ENCODE data around the gene KRTAP10-1.
A peak's percentile ranks its signal among the peaks of the same experiment; 100 is the strongest.
"Not testable (repeated sequence)": the region's sequence is repeated elsewhere in the genome, so short reads cannot be mapped to it uniquely, and the experiment has no call there.

Gene KRTAP10-1

DNA sequence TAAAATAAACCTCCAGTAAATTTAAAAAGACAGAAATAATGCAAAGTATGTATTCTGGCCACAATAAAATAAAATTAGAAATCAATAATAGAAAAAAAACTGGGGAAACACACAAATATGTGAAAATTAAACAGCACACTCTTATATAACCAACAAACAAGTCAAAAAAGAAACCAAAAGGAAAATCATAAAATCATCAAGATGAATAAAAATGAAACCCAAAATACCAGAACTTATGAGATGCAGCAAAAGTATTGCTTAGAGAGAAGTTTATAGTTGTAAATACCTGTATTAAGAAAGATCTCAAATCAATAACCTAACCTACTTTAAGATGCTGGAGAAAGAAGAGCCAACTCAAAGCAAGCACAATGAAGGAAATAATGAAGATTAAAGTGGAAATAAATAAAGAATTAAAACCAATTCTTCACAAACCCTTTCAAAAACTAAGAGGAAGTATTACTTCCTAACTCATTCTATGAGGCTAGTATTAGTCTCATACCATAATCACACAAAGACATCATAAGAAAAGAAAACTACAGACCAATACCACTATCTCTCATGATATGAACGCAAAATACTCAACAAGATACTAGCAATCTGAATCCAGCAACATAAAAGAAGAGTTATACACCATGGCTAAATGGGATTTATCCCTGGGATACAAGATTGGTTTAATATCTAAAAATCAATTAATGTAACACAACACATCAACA, 25.0 kb upstream of the KRTAP10-1 start:
- H3K9me3 Mint-ChIP-seq, result peaks cover 7% of the 10 kb centered on the region
- peak overlapping the region; percentile 52 for H3K4me3 Mint-ChIP-seq
- no peaks in the 10 kb centered on the region for H3K36me3 Mint-ChIP-seq (ENCODE audit: low read depth)
- peak overlapping the region; percentile 79 for H3K27ac Mint-ChIP-seq
- DNase-seq (ENCODE audit: low spot score), result no peak
- H3K27me3 Mint-ChIP-seq (ENCODE audit: low read depth), result peaks cover 26% of the 10 kb centered on the region
- H3K4me1 Mint-ChIP-seq (ENCODE audit: low read depth), result peaks cover 10% of the 10 kb centered on the region

DNA sequence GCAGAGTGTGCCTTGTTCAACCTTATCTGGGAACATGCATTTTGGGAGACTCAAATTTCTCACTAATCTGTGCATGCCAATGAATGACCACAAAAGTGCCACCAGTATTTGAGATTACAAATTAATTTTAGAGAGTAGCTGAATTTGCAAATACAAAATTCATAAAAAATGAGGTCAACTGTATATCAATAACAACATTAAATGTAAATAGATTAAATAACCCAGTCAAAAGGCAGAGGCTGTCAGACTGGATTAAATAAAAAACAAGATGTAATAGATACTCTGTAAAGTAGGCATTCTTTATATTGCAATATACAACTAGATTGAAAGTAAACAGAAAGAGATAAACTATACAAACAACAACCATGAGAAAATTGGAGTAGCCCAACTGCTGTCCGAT, 24.1 kb upstream of the KRTAP10-1 start:
- H3K36me3 Mint-ChIP-seq (ENCODE audit: low read depth), result no peaks in the 10 kb centered on the region
- H3K9me3 Mint-ChIP-seq, result peaks cover 7% of the 10 kb centered on the region
- DNase-seq (ENCODE audit: low spot score), result no peak
- H3K27me3 Mint-ChIP-seq (ENCODE audit: low read depth), result peaks cover 30% of the 10 kb centered on the region
- no peak overlapping the region for H3K4me3 Mint-ChIP-seq
- H3K4me1 Mint-ChIP-seq (ENCODE audit: low read depth), result peaks cover 10% of the 10 kb centered on the region
- no peak overlapping the region for H3K27ac Mint-ChIP-seq

DNA sequence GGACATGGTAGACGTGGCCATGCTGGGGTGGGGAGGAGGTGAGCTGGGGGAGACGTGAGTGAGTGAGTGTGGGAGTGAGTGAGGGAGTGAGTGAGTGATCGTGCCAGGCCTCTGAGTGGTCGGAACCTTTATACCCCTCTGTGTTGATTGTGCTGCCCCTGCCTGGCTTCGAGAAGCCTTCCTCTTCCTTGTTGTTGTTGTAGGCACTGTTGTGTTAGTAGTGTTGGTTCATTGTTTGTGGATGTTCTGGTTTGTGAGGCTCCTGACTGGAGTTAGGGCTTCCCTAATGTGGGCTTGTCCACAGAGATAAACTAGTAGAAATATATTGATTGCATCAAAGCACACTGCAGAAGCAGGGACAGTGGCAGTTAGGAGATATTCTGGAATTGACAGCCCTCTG, 18.7 kb upstream of the KRTAP10-1 start, which contains the start of gene KRTAP10-3:
Gene KRTAP10-3 (minus strand): TSS at position 101 of the 400 bp plus-strand sequence. CDS start 80 bp downstream, at position 21.
- peaks cover 31% of the 10 kb centered on the region for H3K27me3 Mint-ChIP-seq (ENCODE audit: low read depth)
- H3K9me3 Mint-ChIP-seq, result peaks cover 7% of the 10 kb centered on the region
- no peak within 1 kb of the TSS for H3K27ac Mint-ChIP-seq
- DNase-seq (ENCODE audit: low spot score), result no peak
- H3K4me3 Mint-ChIP-seq, result no peak within 1 kb of the TSS
- H3K4me1 Mint-ChIP-seq (ENCODE audit: low read depth), result no peaks in the 10 kb centered on the region
- no peaks in the 10 kb centered on the region for H3K36me3 Mint-ChIP-seq (ENCODE audit: low read depth)

- not testable (repeated sequence) for H3K27ac Mint-ChIP-seq; H3K9me3 Mint-ChIP-seq; H3K36me3 Mint-ChIP-seq (ENCODE audit: low read depth); DNase-seq (ENCODE audit: low spot score); H3K4me3 Mint-ChIP-seq; H3K4me1 Mint-ChIP-seq (ENCODE audit: low read depth)
- peaks cover 31% of the 10 kb centered on the region for H3K27me3 Mint-ChIP-seq (ENCODE audit: low read depth)
These were observed 18.3 kb upstream of the KRTAP10-1 start for GRCh38 chr21:44558329-44558675.

GRCh38 chr21:44557491-44558328, 17.7 kb upstream of the KRTAP10-1 start:
- DNase-seq (ENCODE audit: low spot score), result no peak
- Mint-ChIP-seq H3K4me1 (ENCODE audit: low read depth) (no peaks in the 10 kb centered on the region), H3K27ac (no peak overlapping the region), H3K27me3 (ENCODE audit: low read depth) (peaks cover 30% of the 10 kb centered on the region), H3K9me3 (peaks cover 4% of the 10 kb centered on the region), H3K36me3 (ENCODE audit: low read depth) (no peaks in the 10 kb centered on the region), H3K4me3 (no peak overlapping the region)

GRCh38 chr21:44556879-44557278, 16.9 kb upstream of the KRTAP10-1 start:
- H3K27me3 Mint-ChIP-seq (ENCODE audit: low read depth), result peaks cover 22% of the 10 kb centered on the region
- H3K9me3 Mint-ChIP-seq, result peaks cover 4% of the 10 kb centered on the region
- no peak for DNase-seq (ENCODE audit: low spot score)
- H3K4me1 Mint-ChIP-seq (ENCODE audit: low read depth), result no peaks in the 10 kb centered on the region
- H3K27ac Mint-ChIP-seq, result no peak overlapping the region
- H3K36me3 Mint-ChIP-seq (ENCODE audit: low read depth), result no peaks in the 10 kb centered on the region
- no peak overlapping the region for H3K4me3 Mint-ChIP-seq

GRCh38 chr21:44555200-44555875, 15.3 kb upstream of the KRTAP10-1 start:
- H3K9me3 Mint-ChIP-seq, result no peaks in the 10 kb centered on the region
- no peak overlapping the region for H3K27ac Mint-ChIP-seq
- no peak for DNase-seq (ENCODE audit: low spot score)
- H3K36me3 Mint-ChIP-seq (ENCODE audit: low read depth), result no peaks in the 10 kb centered on the region
- no peaks in the 10 kb centered on the region for H3K4me1 Mint-ChIP-seq (ENCODE audit: low read depth)
- peaks cover 10% of the 10 kb centered on the region for H3K27me3 Mint-ChIP-seq (ENCODE audit: low read depth)
- H3K4me3 Mint-ChIP-seq, result no peak overlapping the region

GRCh38 chr21:44552681-44553080, 12.7 kb upstream of the KRTAP10-1 start:
- peaks cover 5% of the 10 kb centered on the region for H3K4me1 Mint-ChIP-seq (ENCODE audit: low read depth)
- peaks cover 5% of the 10 kb centered on the region for H3K36me3 Mint-ChIP-seq (ENCODE audit: low read depth)
- no peak overlapping the region for H3K27ac Mint-ChIP-seq
- H3K4me3 Mint-ChIP-seq, result no peak overlapping the region
- peaks cover 2% of the 10 kb centered on the region for H3K27me3 Mint-ChIP-seq (ENCODE audit: low read depth)
- H3K9me3 Mint-ChIP-seq, result peaks cover 10% of the 10 kb centered on the region
- DNase-seq (ENCODE audit: low spot score), result no peak

- Mint-ChIP-seq H3K4me3 (no peak overlapping the region), H3K27ac (no peak overlapping the region), H3K36me3 (ENCODE audit: low read depth) (peaks cover 10% of the 10 kb centered on the region), H3K4me1 (ENCODE audit: low read depth) (peaks cover 10% of the 10 kb centered on the region), H3K27me3 (ENCODE audit: low read depth) (peaks cover 2% of the 10 kb centered on the region), H3K9me3 (peaks cover 15% of the 10 kb centered on the region)
- no peak for DNase-seq (ENCODE audit: low spot score)
These were observed 12.1 kb upstream of the KRTAP10-1 start for GRCh38 chr21:44552136-44552535.

DNA sequence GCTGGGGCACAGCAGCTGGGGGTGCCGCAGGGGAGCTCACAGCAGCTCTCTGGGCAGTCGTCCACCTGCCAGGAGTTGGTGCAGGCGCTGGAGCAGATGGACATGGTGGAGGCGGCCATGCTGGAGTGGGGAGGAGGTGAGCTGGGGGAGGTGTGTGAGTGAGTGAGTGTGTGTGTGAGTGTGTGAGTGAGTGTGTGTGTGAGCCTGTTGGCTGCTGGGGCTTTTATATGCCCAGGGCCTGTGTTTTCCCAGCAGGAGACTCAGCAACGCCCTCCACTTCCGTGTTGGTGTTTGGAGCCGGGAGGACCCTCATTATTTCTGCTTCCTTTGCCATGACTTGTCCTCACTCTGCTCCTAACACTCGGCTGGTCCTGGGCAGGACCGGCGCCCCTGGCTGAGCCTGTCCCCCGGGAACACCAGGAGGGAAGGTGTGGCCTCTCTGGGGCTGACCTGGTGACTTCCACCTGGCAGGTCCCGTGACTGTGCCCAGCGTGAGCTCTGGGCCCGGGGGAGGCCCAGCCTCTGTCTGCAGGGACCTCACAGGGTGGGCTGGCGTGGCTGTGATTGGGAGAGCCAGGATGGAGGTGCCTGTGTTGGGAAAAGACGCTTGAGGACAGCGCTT, 11.5 kb upstream of the KRTAP10-1 start, which contains the start of gene KRTAP10-2:
Gene KRTAP10-2 (minus strand): TSS at position 166 of the 622 bp plus-strand sequence. CDS start 47 bp downstream, at position 119.
- peaks cover 22% of the 10 kb centered on the region for H3K9me3 Mint-ChIP-seq
- no peak within 1 kb of the TSS for H3K27ac Mint-ChIP-seq
- H3K4me3 Mint-ChIP-seq, result no peak within 1 kb of the TSS
- H3K27me3 Mint-ChIP-seq (ENCODE audit: low read depth), result peaks cover 2% of the 10 kb centered on the region
- peaks cover 11% of the 10 kb centered on the region for H3K4me1 Mint-ChIP-seq (ENCODE audit: low read depth)
- DNase-seq (ENCODE audit: low spot score), result no peak
- peaks cover 17% of the 10 kb centered on the region for H3K36me3 Mint-ChIP-seq (ENCODE audit: low read depth)

- Mint-ChIP-seq H3K27me3 (ENCODE audit: low read depth) (peaks cover 2% of the 10 kb centered on the region), H3K36me3 (ENCODE audit: low read depth) (peaks cover 17% of the 10 kb centered on the region), H3K9me3 (peaks cover 22% of the 10 kb centered on the region), H3K4me1 (ENCODE audit: low read depth) (peaks cover 11% of the 10 kb centered on the region), H3K4me3 (no peak overlapping the region), H3K27ac (no peak overlapping the region)
- no peak for DNase-seq (ENCODE audit: low spot score)
These were observed 10.8 kb upstream of the KRTAP10-1 start for GRCh38 chr21:44550807-44551206.

DNA sequence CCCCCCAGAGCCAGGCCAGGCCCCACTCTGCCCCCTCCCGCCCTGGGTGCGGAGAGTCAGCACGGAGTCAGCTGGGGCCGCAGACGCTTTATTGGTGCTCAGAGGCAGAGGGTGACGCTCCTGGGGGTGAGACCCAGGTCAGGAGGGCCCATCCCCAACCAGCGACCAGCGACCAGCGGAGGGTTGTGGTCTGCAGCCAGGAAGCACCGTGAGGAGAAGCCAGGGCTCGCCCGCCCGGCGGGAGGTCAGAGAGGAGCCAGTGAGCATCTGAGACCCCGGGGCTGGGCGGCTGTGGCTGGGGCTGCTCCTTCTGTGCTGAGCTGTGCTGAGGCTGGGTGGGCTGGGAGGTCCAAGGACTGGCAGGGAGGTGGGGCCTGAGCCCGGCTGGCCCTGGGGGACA, 10.3 kb upstream of the KRTAP10-1 start:
- not testable (repeated sequence) for DNase-seq (ENCODE audit: low spot score); H3K27me3 Mint-ChIP-seq (ENCODE audit: low read depth); H3K4me3 Mint-ChIP-seq; H3K27ac Mint-ChIP-seq
- peaks cover 11% of the 10 kb centered on the region for H3K4me1 Mint-ChIP-seq (ENCODE audit: low read depth)
- H3K9me3 Mint-ChIP-seq, result peaks cover 27% of the 10 kb centered on the region
- peaks cover 20% of the 10 kb centered on the region for H3K36me3 Mint-ChIP-seq (ENCODE audit: low read depth)

- Mint-ChIP-seq H3K4me1 (ENCODE audit: low read depth) (peaks cover 11% of the 10 kb centered on the region), H3K4me3 (no peak overlapping the region), H3K9me3 (peaks cover 27% of the 10 kb centered on the region), H3K27ac (no peak overlapping the region), H3K36me3 (ENCODE audit: low read depth) (peaks cover 20% of the 10 kb centered on the region), H3K27me3 (ENCODE audit: low read depth) (peaks cover 2% of the 10 kb centered on the region)
- DNase-seq (ENCODE audit: low spot score), result no peak
These were observed 9.7 kb upstream of the KRTAP10-1 start for GRCh38 chr21:44549525-44550211.
